H1 (cell line): ENCODE results near the gene KRTAP12-3.
"Not testable (repeated sequence)": the region's sequence is repeated elsewhere in the genome, so short reads cannot be mapped to it uniquely, and the experiment has no call there.

ENCODE experiments used
- BRCA1 ChIP-seq: IDR thresholded peaks from 2 replicates; pipeline ENCODE4 v1.6.1; 2012; ENCODE audit warnings: low read depth, low read length, improper control_type of control experiment
- CEBPB ChIP-seq: IDR thresholded peaks from 2 replicates; pipeline ENCODE4 v1.6.1; 2012; ENCODE audit warnings: low read depth, low read length
- EZH2 ChIP-seq: fragments of 200-600 bp; sonication (generic); IDR thresholded peaks from 2 replicates; pipeline ENCODE4 v1.7.1; 2012; ENCODE audit warnings: low read depth, mild to moderate bottlenecking, moderate library complexity, low read length, inconsistent platforms; ENCODE audit not compliant: severe bottlenecking
- NRF1 ChIP-seq: IDR thresholded peaks from 2 replicates; pipeline ENCODE4 v1.6.1; 2011; ENCODE audit warnings: mild to moderate bottlenecking, low read depth, low read length, improper control_type of control experiment
- POLR2A ChIP-seq, 2 experiments: IDR thresholded peaks; 1 replicate in 1 of 2; 2 replicates in 1 of 2; pipeline ENCODE4 v1.6.1; 2011; ENCODE audit warnings: low read depth in 2 of 2, low read length in 2 of 2, mild to moderate bottlenecking in 2 of 2; ENCODE audit errors: control extremely low read depth in 1 of 2
- ZNF274 ChIP-seq: IDR thresholded peaks from 2 replicates; pipeline ENCODE4 v1.7.0; 2012; ENCODE audit warnings: low read length, borderline replicate concordance; ENCODE audit errors: extremely low read depth
- TF ChIP-seq, protein P1 (sequence below), 3 experiments: IDR thresholded peaks; 1 replicate in 2 of 3; 2 replicates in 1 of 3; pipeline versions ENCODE4 v1.5.1 to v1.6.1; 2011; ENCODE audit warnings: low read length in 3 of 3, mild to moderate bottlenecking in 3 of 3, inconsistent platforms in 2 of 3, low read depth in 1 of 3, moderate library complexity in 1 of 3; ENCODE audit not compliant: insufficient read depth in 1 of 3; ENCODE audit errors: control extremely low read depth in 1 of 3
- TF ChIP-seq, protein P2 (sequence below): IDR thresholded peaks from 2 replicates; pipeline ENCODE4 v1.6.1; 2012; ENCODE audit warnings: low read length, inconsistent platforms

DNA sequence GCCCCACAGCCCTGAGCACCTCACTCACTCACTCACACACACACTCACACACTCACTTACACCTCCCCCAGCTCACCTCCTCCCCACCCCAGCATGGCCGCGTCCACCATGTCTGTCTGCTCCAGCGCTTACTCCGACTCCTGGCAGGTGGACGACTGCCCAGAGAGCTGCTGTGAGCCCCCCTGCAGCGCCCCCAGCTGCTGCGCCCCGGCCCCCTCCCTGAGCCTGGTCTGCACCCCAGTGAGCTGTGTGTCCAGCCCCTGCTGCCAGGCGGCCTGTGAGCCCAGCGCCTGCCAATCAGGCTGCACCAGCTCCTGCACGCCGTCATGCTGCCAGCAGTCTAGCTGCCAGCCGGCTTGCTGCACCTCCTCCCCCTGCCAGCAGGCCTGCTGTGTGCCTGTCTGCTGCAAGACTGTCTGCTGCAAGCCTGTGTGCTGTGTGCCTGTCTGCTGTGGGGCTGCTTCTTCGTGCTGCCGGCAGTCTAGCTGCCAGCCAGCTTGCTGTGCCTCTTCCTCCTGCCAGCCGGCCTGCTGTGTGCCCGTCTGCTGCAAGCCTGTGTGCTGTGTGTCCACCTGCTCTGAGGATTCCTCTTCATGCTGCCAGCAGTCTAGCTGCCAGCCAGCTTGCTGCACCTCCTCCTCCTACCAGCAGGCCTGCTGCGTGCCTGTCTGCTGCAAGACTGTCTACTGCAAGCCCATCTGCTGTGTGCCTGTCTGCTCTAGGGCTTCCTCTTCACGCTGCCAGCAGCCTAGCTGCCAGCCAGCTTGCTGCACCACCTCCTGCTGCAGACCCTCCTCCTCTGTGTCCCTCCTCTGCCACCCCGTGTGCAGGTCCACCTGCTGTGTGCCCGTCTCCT lies 11.1 kb upstream of the KRTAP12-3 start, which contains the start of gene KRTAP10-11:
- TF ChIP-seq, protein P1, sequence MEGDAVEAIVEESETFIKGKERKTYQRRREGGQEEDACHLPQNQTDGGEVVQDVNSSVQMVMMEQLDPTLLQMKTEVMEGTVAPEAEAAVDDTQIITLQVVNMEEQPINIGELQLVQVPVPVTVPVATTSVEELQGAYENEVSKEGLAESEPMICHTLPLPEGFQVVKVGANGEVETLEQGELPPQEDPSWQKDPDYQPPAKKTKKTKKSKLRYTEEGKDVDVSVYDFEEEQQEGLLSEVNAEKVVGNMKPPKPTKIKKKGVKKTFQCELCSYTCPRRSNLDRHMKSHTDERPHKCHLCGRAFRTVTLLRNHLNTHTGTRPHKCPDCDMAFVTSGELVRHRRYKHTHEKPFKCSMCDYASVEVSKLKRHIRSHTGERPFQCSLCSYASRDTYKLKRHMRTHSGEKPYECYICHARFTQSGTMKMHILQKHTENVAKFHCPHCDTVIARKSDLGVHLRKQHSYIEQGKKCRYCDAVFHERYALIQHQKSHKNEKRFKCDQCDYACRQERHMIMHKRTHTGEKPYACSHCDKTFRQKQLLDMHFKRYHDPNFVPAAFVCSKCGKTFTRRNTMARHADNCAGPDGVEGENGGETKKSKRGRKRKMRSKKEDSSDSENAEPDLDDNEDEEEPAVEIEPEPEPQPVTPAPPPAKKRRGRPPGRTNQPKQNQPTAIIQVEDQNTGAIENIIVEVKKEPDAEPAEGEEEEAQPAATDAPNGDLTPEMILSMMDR (IDR thresholded peaks at IDR 0.05; ENCODE audit: control extremely low read depth in 1 of 3, insufficient read depth in 1 of 3, low read depth in 1 of 3, low read length in 3 of 3) = not testable (repeated sequence)
- not testable (repeated sequence) for TF ChIP-seq CEBPB; ZNF274; EZH2; BRCA1; POLR2A (IDR thresholded peaks at IDR 0.05; ENCODE audit: control extremely low read depth in 1 of 2, low read depth in 2 of 2, low read length in 2 of 2); NRF1
- TF ChIP-seq, protein P2, sequence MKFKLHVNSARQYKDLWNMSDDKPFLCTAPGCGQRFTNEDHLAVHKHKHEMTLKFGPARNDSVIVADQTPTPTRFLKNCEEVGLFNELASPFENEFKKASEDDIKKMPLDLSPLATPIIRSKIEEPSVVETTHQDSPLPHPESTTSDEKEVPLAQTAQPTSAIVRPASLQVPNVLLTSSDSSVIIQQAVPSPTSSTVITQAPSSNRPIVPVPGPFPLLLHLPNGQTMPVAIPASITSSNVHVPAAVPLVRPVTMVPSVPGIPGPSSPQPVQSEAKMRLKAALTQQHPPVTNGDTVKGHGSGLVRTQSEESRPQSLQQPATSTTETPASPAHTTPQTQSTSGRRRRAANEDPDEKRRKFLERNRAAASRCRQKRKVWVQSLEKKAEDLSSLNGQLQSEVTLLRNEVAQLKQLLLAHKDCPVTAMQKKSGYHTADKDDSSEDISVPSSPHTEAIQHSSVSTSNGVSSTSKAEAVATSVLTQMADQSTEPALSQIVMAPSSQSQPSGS = not testable (repeated sequence)
